Stimulated activated CD4-positive, alpha-beta T cell treated with anti-CD3 and anti-CD28 coated beads, TNF-alpha, amount 100 ng/mL, for 1 hour (primary cell): ENCODE measurements around the gene GINS2.

Source experiments
- DNase-seq, 3 donors: peaks; one replicate each; pipeline ENCODE4 v3.0.0-alpha.2; 2020; ENCODE audit warnings: low read depth in 3 of 3, low spot score in 1 of 3

GINS2 gene

DNA sequence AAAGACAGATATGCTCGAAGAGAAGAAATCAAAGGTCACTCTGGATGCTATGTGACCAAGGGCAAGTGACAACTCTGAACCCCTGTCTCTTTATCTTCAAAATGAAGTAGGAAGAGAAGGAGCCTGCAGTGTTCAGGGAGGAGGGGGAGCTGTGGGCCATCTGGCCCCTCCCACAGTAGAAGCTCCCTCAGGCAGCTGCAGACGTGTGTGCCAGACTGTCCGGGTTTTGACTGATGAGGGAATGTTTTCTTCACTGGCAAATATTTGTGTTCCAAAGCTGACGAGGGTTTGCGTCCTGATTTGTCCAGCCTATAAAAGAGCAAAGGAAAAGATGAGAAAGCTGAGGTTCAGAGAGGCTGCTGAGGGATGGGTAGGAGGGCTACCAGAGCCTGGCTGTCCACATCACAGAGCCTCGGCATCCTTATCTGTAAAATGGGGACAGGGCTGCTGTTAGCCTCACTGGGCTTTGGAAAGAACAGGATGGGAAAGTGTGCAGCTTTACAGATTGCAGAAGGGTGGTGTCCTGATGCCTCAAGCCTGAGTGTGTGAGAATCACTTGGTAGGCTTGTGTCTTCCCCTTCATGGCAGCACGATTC lies 1.8 kb upstream of the GINS2 start:
- DNase-seq, result no peak

DNA sequence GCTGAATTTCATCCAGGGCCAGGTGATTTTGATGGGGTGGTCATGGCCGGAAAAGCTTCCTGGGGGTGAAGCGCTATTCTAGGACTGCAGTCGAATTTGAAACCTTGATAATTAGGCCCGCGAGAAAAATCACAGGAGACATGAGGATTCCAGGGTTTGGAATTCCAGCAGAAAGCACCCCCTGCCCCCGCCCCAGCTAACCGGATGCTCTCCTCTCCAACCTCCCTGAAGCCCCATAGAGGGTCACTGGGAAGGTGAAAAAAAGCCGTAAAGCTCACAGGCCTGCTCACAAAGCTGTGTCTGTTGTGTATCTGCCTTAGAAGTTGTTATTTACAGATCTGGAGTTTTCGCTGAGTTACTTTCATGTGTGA lies 1.2 kb upstream of the GINS2 start:
- DNase-seq, result no peak

DNA sequence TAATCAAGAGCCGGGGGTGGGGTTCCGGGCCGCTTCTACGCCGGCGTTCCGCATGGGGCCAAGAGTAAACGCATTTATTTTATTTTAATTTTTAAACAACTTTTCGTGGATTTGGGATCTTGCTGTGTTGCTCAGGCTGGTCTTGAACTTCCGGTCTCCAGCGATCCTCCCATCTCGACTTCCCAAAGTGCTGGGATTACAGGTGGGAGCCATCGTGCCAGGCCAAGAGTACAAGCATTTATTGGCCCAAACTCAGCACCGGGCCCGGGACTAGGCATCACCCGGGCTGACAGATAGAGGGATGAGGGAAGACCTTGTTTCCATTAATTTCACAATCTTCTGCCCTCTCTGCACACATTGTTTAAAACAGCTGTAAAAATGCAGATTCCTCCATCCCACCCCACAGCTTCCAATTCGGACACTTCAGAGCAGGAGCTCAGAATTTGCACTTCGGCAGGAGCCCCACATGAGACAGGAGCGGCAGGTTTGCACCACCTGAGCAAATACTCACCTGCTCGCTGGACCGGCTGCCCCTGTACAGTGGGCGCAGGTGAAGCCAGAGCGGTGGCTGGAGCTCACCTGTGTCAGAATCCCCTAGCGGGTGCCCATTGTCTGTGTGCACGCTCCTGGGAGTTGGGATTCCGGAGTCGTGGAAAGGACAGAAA lies 663 bp upstream of the GINS2 start:
- DNase-seq, result no peak

DNA sequence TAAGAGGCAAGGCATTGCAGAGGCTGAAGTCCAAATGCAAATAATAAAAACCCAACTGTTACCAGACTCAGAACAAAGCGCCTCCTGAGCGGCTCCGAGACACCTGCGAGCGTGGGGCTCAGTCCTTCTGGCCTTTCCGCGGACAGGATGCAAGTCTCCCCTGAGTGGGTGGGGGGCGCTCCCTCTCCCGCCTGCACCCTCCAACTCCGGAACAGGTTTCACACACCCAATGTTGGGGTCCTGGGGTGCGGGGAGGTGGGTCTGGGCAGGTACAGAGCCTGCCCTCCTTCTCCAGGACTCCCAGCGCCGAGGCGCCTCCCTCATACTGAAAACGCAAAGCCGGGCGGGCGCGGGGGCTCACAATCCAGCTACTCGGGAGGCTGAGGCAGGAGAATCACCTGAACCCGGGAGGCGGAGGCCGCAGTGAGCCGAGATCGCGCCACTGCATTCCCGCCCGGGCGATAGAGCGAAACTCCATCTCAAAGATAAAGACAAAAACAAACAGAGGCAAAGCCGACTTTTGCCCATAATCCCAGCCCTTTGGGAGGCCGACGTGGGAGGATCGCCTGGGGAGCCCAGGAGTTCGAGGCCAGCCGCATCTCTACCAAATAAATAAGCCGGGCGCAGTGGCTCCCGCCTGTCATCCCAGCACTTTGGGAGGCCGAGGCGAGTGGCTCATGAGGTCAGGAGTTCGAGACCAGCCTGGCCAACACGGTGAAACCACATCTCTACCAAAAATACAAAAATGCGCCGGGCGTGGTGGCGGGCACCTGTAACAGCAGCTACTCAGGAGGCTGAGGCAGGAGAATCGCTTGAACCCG lies 893 bp downstream of the GINS2 start:
- DNase-seq, result no peak

DNA sequence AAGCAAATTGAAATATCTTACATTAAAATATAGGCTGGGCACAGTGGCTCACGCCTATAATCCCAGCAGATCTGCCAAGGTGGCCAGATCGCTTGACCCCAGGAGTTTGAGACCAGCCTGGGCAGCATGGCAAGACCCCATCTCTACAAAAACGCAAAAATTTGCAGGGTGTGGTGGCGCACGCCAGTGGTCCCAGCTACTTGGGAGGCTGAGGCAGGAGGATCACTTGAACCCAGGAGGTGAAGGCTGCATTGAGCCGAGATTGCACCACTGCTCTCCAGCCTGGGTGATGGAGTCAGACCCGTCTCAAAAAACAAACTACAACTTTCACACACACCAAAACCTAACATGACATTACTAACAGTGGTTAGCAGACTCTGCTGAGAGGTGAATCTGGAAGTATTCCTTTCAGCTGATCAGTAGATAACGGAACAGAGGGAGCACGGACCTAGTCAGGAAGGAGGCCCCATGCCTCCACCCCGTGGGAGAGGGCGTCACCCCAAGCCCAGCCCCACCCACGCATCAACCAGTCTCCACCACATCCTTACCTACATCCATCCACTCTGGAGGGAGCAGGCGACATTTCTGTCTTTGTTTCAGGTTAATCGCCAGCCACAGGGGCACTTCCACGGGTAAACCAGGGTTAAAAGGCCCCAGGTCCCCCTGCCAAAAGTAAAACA lies 1.7 kb downstream of the GINS2 start:
- no peak for DNase-seq

DNA sequence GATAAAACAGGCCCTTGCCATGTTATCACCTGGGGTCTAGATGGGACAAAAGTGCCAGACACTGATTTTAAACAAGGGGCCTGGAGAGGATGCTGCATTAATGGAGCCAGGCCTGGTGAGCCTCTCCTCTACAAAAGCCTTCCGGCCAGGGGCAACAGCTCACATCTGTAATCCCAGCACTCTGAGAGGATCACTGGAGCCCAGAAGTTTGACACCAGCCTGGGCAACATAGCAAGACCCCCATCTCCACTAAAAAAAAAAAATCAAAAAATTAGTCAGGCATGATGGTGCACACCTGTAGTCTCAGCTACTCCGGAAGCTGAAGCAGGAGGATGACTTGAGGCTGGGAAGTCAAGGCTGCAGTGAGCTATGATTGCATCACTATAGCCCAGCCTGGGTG lies 3.5 kb downstream of the GINS2 start:
- no peak for DNase-seq

DNA sequence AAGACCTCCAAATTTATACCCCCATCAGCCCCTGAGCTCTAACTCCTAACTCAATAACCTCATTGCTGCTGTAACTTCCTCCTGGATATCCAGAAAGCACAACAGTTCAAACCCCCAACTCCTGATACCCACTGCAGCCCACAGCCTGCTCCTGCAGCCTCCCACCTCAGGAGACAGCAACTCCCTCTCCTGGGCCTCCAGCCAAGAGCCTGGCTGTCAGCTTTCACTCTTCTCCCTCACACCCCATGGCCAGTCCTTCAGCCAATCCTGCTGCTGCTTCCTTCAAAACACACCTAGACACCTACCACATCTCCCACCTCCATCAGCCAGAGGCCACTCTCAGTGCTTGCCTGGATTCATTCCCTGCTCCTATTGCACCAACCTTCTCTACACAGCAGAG lies 5.4 kb downstream of the GINS2 start:
- DNase-seq, result no peak

DNA sequence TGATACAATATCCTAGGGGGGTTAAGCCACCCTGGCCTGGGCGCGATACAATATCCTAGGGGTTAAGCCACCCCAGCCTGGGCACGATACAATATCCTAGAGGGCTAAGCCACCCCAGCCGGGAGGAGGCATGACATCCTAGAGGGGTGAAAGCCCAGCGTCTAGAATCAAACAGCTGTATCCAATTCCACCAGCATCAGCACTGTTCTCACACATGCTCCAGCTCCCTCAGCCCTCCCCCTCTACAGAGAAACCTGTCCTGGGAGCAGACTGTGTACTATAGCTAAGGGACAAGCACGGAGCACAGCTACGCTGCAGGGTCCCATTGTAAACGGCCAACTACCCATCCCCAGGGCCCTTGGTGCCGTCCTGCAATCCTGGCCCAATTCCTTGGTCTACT lies 6.2 kb downstream of the GINS2 start:
- no peak for DNase-seq

DNA sequence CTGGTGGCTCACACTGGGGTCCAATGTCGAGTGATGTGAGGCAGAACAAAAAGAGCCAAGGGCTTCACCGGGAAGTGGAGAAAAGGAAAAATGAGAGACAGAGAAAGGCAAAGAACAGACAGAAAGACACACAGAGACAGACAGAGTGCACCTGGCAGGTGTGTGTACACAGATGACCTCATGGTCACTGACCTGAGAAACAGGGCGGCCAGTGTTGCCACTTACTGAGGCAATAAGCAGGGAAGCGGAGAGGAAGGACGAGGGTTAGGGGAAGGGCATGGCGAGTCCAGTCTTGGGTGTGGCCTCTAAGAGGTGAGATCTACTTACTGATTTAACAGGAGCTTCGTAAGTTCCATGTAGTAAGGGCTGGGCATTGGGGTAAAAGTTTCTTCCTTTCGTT lies 7.5 kb downstream of the GINS2 start:
- no peak for DNase-seq

DNA sequence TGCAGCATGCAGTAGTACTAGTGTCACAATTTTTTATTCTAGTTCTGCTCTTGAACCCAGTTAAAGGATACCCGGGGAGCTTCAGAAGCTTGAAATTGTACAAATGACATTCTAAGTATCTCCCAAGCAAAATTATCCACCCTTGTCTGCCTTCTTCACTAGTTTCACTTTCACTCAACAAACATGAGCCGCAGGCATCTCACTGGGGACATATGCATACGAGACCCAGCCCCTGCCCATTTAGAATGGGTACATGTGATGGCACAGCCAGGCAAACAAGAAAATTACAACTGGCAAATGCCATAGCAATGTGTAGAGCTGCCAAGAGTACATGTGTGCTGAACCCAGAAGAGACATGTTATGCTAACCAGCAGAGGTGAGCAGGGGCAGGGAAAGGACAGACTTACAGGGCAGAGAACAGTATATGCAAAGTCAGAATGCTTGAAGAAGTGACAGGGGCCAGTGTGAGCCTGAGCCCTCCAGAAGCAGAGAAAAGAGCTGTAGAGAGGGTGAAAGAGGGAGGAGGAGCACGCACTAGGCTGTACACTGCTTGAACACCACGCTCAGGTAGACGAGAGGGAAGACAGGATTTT lies 8.3 kb downstream of the GINS2 start:
- DNase-seq, result no peak

DNA sequence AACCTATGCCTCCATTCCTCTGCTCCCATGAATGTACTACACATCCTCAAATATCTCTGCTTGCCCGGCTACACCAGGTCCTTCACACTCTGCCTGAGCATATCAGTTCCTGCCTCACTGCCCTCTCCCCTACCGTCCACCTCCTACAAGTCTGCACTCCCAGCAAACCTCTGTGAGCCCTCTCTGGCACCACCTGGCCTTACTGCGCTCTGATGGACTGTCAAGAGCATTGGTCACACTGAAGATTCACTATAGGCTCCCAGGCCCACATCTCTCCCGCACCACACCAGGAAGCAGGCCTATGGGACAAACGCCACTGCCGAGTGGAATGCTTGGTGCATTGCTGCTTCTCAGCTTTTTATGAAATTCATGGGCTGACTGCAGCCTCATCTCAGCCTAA lies 8.9 kb downstream of the GINS2 start:
- DNase-seq, result no peak

DNA sequence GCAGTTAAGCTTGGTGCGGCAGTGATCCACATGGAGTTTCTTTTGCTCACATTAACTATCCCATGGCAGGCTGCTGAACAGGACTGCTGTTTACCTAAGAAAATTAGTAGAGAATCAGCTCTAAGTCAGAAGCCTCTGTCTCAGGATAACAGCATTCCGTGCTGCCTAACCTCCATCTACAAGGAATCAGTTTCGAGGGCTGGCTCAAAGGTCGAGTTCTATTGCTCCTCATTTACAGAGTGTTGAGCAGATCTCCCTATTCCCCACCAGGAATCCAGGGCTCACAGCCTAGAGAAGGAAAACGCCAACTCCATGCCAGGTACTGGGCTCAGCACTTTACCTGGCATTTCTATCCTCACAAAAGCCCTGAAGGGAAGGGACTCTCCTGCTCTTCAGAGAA lies 9.9 kb downstream of the GINS2 start:
- DNase-seq, result no peak

DNA sequence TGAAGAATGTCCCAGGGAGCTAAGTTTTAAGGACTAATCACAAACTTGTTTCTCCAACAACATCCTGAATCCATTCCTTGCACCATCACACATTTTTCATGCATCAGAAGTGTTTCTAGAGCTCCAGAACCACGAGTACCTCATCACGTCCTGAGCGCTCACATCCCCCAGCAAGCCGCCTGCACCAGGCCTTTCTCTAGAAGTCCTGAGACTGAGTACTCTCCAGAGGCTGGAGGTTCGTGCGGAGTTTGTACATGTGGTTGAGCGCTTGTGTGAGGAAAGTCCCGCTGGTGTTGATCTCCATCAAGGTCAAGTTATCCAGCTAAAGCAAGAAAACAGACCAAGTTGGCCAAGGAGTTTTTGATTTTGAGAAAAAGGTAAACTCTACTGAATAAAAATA lies 10.7 kb downstream of the GINS2 start:
- no peak for DNase-seq

DNA sequence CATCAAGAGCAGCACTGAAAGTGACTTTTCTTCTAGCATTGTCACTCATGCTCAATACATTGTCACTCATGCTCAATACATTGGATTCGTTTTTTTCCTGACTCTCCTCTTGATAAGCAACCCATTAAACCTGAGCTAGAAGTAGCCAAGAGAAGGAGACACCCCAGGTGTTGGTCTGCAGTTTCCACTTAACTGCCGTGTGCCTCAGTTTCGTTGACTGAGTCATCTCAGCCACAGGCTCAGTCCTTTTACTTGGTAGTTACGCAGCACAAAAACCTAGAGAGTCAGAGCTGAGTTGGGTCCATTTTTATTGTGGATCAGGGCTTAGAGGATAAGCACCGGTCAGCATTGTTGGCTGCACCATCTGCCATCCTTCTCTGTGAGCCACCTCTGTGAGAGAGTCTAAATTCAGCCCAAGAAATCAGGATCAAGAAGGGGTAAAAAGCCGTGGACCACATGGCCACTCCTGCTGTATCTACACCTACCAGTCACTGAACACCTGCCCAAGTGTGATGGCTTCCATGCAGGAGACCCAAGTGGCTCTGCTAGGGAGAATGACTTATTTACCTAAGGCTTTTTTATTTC lies 11.3 kb downstream of the GINS2 start:
- no peak for DNase-seq

DNA sequence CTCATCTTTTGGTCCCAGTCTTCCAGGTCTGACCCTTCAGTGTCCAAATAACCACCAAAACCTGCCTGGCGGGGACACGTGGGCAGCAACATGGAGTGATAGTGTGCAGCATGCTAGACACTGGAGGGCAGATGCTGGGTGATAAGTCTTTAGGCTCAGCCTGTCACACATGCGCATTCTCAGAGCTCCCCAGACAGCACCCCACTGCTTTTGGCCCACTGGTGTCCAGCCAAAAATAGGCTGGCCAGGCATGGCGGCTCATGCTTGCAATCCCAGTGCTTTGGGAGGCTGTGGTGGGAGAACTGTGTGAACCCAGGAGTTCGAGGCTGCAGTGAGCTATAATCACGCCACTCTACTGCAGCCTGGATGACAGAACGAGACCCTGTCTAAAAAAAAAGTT lies 12.3 kb downstream of the GINS2 start:
- DNase-seq, result no peak

DNA sequence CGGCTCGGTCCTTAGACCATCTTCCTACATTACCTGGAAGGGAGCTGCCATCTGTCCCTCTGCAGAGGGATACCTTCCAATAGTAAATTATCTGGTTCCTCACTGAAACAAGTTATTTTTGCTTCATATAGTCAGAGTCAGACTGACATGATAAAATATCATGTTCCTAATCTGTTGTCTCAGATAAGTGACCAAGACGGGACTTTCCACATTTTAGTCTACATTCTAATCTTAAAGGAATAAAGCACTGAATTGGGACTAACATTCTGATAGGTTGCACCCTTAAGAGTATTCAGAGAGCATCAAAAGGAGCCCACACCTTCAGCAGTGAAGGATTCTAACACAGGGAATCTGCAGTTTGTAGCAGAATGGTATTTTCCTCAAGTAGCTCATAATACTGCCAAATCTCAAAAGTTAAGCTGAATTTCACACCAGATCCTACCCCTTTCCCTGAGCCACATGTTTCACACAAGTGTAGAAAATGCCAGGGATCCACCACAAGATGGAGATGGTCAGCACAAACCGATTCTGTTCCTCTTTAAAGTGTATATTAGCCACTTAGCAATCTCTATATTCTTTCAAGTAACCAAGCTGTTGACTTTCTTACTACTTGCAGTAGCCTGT lies 13.4 kb downstream of the GINS2 start:
- DNase-seq, result no peak

DNA sequence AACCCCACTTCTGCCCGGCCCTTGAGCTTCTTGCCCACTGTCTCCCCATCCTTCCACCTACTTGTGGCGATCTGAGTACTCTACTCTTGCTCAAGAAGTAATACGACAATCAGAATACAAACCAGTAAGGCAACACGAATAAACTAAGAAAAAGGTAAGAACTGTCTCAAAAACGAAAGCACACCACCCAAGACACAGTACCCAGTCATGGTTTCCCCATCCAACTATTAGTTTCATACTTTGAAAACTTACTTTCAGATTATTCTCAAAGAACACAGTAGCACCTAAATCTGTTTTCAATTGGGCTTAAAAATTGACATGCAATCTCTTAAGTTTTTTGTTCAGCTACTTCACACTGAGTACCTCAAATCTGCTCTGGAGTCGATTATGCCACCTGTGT lies 13.9 kb downstream of the GINS2 start:
- DNase-seq, result no peak

DNA sequence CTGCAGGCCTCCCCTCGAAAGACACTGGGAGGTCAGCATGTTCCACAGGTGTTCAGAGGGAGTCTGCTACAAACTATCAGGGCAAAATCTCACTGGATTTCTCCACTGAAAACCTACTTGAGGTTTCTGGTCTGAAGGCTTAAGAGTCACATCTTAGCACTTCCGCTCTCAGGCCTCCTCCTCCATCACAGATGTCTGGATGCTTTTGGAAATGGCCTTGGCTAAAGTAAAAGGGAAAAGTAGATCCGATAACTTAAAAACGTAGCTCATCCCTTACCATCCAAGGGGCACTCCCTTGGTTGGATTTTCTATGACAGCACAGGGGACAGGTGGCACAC lies 14.4 kb downstream of the GINS2 start:
- no peak for DNase-seq

DNA sequence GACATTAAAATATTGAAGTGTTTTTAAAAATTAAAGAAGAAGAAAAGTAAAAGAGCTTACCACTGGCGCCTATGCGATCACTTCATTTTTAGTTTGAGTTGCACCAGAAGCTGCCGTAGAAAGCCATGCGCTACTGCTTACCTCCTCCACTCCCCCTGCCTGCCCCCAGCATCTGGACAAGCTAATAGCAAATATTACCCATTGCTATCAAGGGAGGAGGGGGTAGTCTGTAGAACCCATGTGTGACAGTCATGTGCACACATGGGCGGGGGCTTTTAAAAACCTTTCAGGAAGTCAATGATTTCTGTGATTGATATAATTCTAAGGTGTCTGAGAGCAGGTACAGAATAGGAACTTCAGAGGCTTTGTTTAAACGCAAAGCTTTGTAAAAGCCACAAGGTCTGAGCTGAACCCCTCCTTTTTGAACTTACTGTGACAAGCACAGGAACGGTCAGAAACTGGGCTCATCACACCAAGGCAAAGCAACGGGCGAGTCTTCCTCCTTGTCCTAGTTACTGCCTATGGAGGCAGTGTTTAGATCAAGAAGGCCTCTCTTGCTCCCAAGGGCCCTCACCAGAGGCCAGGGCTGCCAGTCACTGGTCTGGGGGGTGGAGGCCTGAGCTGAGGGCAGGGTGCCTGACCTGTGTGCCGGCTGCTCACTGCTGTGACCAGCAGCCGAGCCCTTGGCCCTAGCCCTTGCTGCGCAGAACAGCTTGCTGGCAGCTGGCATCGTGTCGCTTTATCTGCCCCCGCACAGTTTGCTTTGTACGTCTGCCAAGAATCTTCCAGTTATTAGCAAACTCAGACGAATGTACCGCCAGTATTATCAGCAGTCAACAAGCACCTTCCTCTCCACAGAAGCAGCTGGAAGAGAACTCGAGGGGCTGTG lies 15.0 kb downstream of the GINS2 start:
- no peak for DNase-seq

DNA sequence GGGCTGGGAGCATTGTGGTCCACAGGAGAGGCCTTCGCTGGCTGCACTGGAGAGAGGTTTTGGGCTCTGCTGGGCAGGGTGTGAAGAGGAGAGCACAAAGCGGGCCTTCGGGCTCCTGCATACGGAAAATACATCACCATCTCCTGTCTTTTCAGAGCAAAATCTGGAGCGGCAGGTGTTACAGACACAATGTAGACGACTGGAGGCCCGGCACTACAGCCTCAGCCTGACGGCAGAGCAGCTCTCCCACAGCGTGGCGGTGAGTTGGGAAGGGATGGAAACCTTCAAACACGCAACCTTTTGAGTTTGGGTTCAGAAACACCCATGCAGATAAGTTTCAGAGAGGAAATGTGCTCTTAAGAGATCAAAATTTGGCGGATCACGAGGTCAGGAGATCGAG lies 17.9 kb downstream of the GINS2 start:
- DNase-seq, result no peak
